ENCODE measurements around the gene TBL1X. TPM values are rescaled to one million over a fixed set of nuclear protein-coding genes. Genes with fewer than 3 reads are reported as not detected.

The TBL1X gene
- total RNA-seq, 1 experiment from 2014 or later = 31.9 TPM

DNA sequence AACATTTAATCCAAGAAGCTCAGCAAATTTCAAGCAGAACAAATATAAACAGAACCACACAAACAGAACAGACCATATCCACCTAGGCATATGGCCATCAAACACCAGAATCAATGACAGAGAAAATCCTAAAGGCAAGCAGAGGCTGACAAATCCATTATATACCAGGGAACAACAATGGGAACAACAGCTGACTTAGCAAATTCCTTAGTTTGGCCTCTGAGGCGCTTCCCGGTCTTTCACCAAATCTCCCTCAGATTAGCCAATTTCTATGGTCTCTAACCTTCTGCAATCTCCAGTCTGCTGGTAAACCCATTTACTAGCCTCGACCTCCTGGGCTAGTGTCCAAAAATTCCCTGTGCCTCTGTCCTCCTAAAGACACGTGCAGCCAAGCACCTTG is 241.6 kb downstream of the TBL1X start:
- DNase-seq = no peak
- Histone ChIP-seq H3K4me3 (ENCODE audit: low read length) (no peak overlapping the region), H3K9me3 (ENCODE audit: low read length) (no peaks in the 10 kb centered on the region), H3K9me2 (replicated peaks; ENCODE audit: low read length) (no peaks in the 10 kb centered on the region), H3K4me1 (ENCODE audit: insufficient read depth, low read length) (peaks cover 11% of the 10 kb centered on the region), H2AFZ (ENCODE audit: low read length) (no peak overlapping the region), H3K4me2 (ENCODE audit: low read length) (no peak overlapping the region), H4K20me1 (ENCODE audit: low read length) (no peaks in the 10 kb centered on the region), H3K27me3 (ENCODE audit: low read length) (no peaks in the 10 kb centered on the region), H3K9ac (ENCODE audit: low read length) (no peak overlapping the region), H3K36me3 (ENCODE audit: low read depth, low read length) (peaks cover 16% of the 10 kb centered on the region), H3K27ac (ENCODE audit: low read length) (no peak overlapping the region), H3K79me2 (ENCODE audit: low read length) (no peaks in the 10 kb centered on the region), H3F3A (ENCODE audit: low read length, unreplicated experiment) (no peaks in the 10 kb centered on the region)
- ChIA-PET POLR2A (ENCODE audit: unreplicated experiment) (no interaction called here), CTCF (no interaction called here)
- no TSS peak for BruUV-seq (replicated peaks)
- ATAC-seq = no peak
- intact Hi-C loops (cut with micrococcal nuclease) = loop anchor here (2.0 to 10.0 kb wide), 4 partner anchors 242 to 962 kb away; partner anchors contain the start of gene TBL1X
- TF ChIP-seq, protein P1, sequence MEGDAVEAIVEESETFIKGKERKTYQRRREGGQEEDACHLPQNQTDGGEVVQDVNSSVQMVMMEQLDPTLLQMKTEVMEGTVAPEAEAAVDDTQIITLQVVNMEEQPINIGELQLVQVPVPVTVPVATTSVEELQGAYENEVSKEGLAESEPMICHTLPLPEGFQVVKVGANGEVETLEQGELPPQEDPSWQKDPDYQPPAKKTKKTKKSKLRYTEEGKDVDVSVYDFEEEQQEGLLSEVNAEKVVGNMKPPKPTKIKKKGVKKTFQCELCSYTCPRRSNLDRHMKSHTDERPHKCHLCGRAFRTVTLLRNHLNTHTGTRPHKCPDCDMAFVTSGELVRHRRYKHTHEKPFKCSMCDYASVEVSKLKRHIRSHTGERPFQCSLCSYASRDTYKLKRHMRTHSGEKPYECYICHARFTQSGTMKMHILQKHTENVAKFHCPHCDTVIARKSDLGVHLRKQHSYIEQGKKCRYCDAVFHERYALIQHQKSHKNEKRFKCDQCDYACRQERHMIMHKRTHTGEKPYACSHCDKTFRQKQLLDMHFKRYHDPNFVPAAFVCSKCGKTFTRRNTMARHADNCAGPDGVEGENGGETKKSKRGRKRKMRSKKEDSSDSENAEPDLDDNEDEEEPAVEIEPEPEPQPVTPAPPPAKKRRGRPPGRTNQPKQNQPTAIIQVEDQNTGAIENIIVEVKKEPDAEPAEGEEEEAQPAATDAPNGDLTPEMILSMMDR (conservative IDR thresholded peaks at IDR 0.05; ENCODE audit: low read depth, low read length) = no peak
- no peak for TF ChIP-seq EZH2phosphoT487 (IDR thresholded peaks at IDR 0.05; ENCODE audit: borderline replicate concordance, low read length)
- TF ChIP-seq EZH2 (IDR thresholded peaks at IDR 0.05; ENCODE audit: low read length, unreplicated experiment) = no peak

DNA sequence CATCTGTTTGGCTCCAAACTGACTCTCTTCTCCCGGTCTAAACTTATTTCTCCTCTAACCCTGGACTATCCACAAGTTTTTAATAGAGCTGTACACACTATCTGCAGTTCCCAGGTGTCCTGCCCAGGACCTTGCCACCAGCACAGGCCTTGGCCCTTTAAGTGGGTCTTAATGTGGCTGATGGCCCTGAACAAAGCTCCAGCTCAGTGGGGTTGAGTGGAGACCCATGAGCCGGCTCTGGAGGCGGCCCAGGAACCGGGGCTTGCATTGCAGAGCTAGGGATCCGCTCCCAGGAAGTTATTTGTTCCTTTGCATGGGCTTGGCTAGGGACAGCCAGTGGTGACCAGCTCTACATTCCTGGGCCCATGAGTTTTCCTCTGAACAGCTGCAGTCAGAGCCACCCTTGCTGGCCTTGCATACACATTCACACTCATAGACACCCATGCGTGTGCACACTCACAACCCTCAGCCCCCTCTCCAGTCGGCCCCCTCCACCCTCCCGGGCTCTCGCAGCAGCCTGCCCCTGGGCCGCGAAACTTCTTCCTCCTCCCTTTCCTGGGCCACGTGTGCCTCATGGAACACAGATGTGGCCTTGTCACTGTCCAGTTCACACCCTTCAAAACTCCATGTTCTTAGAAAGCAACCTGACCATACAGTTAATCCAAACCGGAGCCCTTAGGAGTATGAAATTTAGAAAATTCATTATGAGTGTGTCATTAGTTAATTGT is 242.6 kb downstream of the TBL1X start:
- no peak for DNase-seq
- H3K4me3 ChIP-seq (ENCODE audit: low read length) = no peak overlapping the region
- H3K27me3 ChIP-seq (ENCODE audit: low read length) = no peaks in the 10 kb centered on the region
- H3K79me2 ChIP-seq (ENCODE audit: low read length) = no peaks in the 10 kb centered on the region
- ATAC-seq = peak; percentile 44
- H3K9me2 ChIP-seq (replicated peaks; ENCODE audit: low read length) = no peaks in the 10 kb centered on the region
- TF ChIP-seq EZH2phosphoT487 (IDR thresholded peaks at IDR 0.05; ENCODE audit: borderline replicate concordance, low read length) (no peak), EZH2 (IDR thresholded peaks at IDR 0.05; ENCODE audit: low read length, unreplicated experiment) (no peak)
- TF ChIP-seq, protein P1 (conservative IDR thresholded peaks at IDR 0.05; ENCODE audit: low read depth, low read length) = no peak
- no peaks in the 10 kb centered on the region for H3F3A ChIP-seq (ENCODE audit: low read length, unreplicated experiment)
- no peaks in the 10 kb centered on the region for H3K9me3 ChIP-seq (ENCODE audit: low read length)
- H3K4me2 ChIP-seq (ENCODE audit: low read length) = no peak overlapping the region
- intact Hi-C loops (cut with micrococcal nuclease) = loop anchor here (2.0 to 10.0 kb wide), 4 partner anchors 243 to 963 kb away; partner anchors contain the start of gene TBL1X
- no TSS peak for BruUV-seq (replicated peaks)
- H4K20me1 ChIP-seq (ENCODE audit: low read length) = no peaks in the 10 kb centered on the region
- peaks cover 19% of the 10 kb centered on the region for H3K36me3 ChIP-seq (ENCODE audit: low read depth, low read length)
- H3K4me1 ChIP-seq (ENCODE audit: insufficient read depth, low read length) = peaks cover 11% of the 10 kb centered on the region
- H2AFZ ChIP-seq (ENCODE audit: low read length) = no peak overlapping the region
- no peak overlapping the region for H3K9ac ChIP-seq (ENCODE audit: low read length)
- ChIA-PET POLR2A (ENCODE audit: unreplicated experiment) (no interaction called here), CTCF (no interaction called here)
- no peak overlapping the region for H3K27ac ChIP-seq (ENCODE audit: low read length)

DNA sequence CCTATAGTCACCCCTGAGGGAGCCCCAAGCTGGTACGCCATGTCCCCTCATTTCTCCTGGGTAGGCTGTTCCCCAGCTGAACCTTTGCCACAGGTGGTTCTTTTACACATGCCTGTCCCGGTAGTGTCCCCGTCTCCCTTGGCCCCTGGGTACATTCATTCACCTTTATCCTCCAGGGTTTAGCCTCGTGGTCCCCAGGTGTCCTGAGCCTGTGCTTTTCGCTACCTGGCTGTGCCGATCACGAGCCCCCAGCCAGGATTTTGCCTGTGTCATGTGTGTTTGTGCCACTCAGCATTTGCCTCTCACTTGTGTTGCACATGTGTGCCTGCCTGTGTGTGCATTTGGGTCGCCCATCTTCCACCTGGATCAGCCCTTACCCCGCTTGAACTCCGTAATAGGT is 243.2 kb downstream of the TBL1X start:
- TF ChIP-seq EZH2 (IDR thresholded peaks at IDR 0.05; ENCODE audit: low read length, unreplicated experiment) (no peak), EZH2phosphoT487 (IDR thresholded peaks at IDR 0.05; ENCODE audit: borderline replicate concordance, low read length) (no peak)
- TF ChIP-seq, protein P1 (conservative IDR thresholded peaks at IDR 0.05; ENCODE audit: low read depth, low read length) = no peak
- Histone ChIP-seq H3K4me1 (ENCODE audit: insufficient read depth, low read length) (peaks cover 11% of the 10 kb centered on the region), H3K27me3 (ENCODE audit: low read length) (no peaks in the 10 kb centered on the region), H3K9me3 (ENCODE audit: low read length) (no peaks in the 10 kb centered on the region), H3K4me2 (ENCODE audit: low read length) (peak overlapping the region; percentile 11; the same call in 1 of the 2 replicates), H3K36me3 (ENCODE audit: low read depth, low read length) (peaks cover 19% of the 10 kb centered on the region), H3K79me2 (ENCODE audit: low read length) (no peaks in the 10 kb centered on the region), H3F3A (ENCODE audit: low read length, unreplicated experiment) (no peaks in the 10 kb centered on the region), H3K4me3 (ENCODE audit: low read length) (no peak overlapping the region), H3K9me2 (replicated peaks; ENCODE audit: low read length) (no peaks in the 10 kb centered on the region), H3K27ac (ENCODE audit: low read length) (no peak overlapping the region), H2AFZ (ENCODE audit: low read length) (no peak overlapping the region), H3K9ac (ENCODE audit: low read length) (no peak overlapping the region), H4K20me1 (ENCODE audit: low read length) (no peaks in the 10 kb centered on the region)
- POLR2A ChIA-PET (ENCODE audit: unreplicated experiment) = no interaction called here
- ATAC-seq (no peak), DNase-seq (no peak)
- no TSS peak for BruUV-seq (replicated peaks)
- CTCF ChIA-PET = interaction anchor here (0.6 kb wide), 1 partner anchor 737 kb away, joined by 3 read pairs; no protein-coding TSS in a partner anchor
- intact Hi-C loops (cut with micrococcal nuclease) = loop anchor here (10.0 kb wide), 3 partner anchors 243 to 963 kb away; partner anchors contain the start of gene TBL1X
